HG03457 (cell line): Measurements from ENCODE around the gene GOLGA8Q.
"Not testable (repeated sequence)": the region's sequence is repeated elsewhere in the genome, so short reads cannot be mapped to it uniquely, and the experiment has no call there.

Experiments
- ATAC-seq: cut with Tn5 transposase; IDR thresholded peaks from one replicate; pipeline ENCODE4 v1.9.1; 2021; ENCODE audit warnings: moderate number of reproducible peaks; ENCODE audit not compliant: unreplicated experiment

The GOLGA8Q gene, protein sequence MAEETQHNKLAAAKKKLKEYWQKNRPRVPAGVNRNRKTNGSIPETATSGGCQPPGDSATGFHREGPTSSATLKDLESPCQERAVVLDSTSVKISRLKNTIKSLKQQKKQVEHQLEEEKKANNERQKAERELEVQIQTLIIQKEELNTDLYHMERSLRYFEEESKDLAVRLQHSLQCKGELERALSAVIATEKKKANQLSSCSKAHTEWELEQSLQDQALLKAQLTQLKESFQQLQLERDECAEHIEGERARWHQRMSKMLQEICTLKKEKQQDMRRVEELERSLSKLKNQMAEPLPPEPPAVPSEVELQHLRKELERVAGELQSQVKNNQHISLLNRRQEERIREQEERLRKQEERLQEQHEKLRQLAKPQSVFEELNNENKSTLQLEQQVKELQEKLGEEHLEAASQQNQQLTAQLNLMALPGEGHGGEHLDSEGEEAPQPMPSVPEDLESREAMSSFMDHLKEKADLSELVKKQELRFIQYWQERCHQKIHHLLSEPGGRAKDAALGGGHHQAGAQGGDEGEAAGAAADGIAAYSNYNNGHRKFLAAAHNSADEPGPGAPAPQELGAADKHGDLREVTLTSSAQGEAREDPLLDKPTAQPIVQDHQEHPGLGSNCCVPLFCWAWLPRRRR

GRCh38 chr15:30551750-30552149 is at the start of gene GOLGA8Q:
Gene GOLGA8Q (plus strand): TSS chr15:30552050. CDS start chr15:30552078, 28 bp downstream.
- ATAC-seq: not testable (repeated sequence)

- not testable (repeated sequence) for ATAC-seq
Measured at GRCh38 chr15:30502904-30503781, 48.7 kb upstream of the GOLGA8Q start.

DNA sequence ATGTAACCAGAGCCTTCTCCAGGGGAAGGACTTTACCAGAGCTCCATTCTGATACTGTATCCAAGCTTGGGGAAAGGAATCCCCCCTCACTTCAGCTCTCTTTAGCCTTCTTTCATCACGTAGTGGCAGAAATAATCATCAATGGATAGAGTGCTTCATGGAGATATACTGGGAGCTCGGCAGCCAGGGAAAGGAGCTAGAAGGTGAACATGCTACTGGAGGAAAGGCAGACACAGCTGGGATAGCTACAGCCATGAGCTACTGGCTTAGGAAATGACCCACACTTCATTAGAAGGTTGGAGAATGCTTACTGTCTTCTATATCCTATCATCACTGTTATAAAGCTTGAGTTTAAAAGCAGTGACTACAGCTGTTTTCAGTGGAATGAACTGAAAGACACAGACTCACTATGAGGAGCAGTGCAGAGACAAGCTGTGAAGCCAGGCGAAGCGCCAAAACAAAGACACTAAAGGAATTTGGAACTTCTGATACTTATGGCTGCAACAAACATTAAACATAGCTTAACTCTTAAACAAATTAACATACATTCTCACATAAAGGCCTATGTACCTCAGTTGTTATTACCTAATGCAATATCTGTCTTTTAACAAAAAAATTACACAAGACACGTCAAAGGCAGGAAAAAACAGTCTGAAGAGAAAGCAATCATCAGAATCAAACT is 47.5 kb upstream of the GOLGA8Q start:
- not testable (repeated sequence) for ATAC-seq

DNA sequence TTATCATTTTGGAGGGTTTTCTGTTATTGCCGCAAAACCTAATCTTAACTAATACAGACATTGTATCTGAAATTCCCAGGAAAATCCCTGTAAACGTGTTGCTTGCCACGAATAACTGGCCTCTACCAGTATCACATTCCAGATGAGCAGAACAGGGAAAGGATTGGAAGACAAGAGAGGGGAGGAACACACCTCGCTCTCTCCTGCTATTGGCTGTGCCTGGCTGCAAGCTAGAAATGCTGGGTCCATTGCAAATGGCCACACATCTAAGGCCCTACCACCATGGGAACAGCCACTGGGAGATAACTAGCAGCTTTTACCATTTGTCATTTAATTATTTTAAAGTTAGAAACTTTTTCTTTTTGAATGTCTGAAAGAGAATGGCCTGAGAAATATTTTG is 37.3 kb upstream of the GOLGA8Q start:
- not testable (repeated sequence) for ATAC-seq

GRCh38 chr15:30523453-30524243 is 28.2 kb upstream of the GOLGA8Q start:
- ATAC-seq: not testable (repeated sequence)

- ATAC-seq: not testable (repeated sequence)
Measured at GRCh38 chr15:30525912-30526311, 25.9 kb upstream of the GOLGA8Q start.

GRCh38 chr15:30529049-30529448 is 22.8 kb upstream of the GOLGA8Q start:
- not testable (repeated sequence) for ATAC-seq

- not testable (repeated sequence) for ATAC-seq
Measured at GRCh38 chr15:30566949-30567348, 15.1 kb downstream of the GOLGA8Q start.

DNA sequence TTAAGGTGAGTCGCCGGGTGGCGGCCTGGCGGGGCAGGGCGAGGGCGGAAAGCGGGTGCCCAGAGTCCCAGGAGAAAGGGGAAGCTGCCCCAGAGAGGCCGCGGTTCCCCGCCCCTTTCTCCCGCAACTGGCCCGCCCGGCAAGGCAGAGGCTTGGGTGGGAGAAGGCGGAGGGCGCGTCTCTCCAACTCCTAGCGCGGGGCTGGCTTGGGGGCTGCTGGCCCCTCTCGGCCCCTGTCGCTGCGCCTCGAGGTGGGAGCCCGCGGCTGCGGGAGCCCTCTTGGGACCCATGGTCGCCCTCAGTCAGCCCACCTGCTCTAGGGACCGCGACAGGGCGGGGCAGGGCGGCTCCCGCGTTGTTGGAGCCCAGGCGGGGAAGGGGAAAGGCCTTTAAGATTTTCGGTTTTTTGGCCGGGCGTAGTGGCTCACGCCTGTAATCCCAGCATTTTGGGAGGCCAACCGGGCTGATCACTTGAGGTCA is 21.2 kb downstream of the GOLGA8Q start:
- not testable (repeated sequence) for ATAC-seq

DNA sequence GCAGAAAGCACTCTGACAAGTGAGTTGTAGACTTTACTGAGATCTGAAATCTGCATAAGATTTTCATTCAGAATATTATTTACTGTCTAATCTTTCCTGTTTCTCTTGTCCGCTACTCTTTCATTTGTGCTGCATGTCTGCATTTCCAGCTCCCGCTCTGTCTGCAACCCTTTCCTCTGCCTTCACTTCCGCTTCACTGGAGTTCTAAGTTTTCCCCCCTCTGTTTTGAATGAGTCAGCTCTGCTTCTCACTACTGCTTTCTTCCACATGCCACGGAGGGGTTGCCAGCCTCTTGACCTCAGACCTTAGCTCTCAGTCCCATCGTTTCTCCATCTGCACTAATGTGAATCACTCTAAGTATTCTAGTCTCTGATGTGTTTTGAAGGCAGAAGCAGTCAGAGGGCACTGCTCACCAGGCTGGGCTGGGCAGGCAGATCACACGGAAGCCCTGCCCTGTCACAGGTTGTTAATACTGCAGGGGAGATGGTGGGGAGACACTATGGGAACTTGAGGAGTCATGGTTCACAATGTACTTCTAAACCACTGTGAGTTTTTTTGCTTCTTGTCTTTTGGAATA is 27.6 kb downstream of the GOLGA8Q start:
- not testable (repeated sequence) for ATAC-seq

DNA sequence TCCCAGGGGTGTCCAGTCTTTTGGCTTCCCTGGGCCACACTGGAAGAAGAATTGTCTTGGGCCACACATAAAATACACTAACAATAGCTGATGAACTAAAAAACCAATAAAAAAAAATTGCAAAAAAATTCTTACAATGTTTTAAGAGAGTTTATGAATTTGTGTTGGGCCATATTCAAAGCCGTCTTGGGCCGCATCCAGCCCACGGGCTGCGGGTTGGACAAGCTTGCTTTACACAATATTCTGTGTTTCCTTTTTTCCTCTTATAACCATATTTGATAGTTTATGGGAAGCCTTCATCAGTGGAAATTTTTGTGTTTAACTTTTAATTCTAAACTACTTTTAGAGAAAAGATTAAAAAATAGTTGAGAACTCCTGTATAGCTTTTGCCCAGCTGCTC is 28.9 kb downstream of the GOLGA8Q start:
- ATAC-seq: not testable (repeated sequence)

DNA sequence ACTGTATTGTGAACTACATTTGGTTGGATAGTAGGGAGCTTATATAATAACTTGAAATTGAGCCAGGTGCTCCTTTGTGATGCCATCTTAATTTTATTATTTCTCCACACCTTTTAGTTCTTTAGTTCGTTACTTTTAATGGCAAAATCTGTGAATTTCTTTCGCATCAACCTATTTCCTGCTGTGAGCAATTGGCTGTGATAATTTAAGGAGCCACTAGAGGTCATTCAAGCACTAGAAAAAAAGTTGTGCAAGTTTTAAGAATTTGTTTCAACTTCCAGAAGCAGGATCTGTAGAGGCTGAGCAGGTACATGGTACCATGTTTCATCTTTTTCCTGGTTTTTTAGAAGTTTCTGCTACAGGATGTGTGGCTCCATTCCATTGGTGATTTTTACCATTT is 47.1 kb downstream of the GOLGA8Q start:
- not testable (repeated sequence) for ATAC-seq

DNA sequence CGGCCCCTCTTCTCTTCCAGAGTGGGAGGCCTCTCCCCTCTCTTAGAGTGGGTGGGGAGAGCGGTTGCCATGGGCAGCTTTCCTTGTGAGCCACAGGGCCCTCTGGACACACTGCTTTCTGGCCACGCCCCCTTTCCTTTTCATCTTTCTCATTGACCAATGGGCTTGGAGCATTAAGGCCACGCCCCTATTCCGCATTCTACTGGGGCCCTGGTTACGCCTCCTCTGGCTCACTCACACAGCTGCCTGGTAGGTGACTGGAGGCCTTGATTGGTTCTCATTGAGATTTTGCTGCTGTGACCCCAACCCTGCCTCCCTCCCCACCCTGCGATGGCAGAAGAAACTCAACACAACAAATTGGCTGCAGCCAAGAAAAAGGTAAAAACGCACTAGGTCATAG is 51.9 kb downstream of the GOLGA8Q start, which contains the start of gene GOLGA8H:
Gene GOLGA8H (plus strand): TSS at position 233 of the 400 bp plus-strand sequence. CDS start 98 bp downstream, at position 331.
- not testable (repeated sequence) for ATAC-seq
